HG03025 (cell line): Measurements from ENCODE around the gene ZNF485.

Source experiments
- ATAC-seq: cut with Tn5 transposase; IDR thresholded peaks from one replicate; pipeline ENCODE4 v1.9.1; 2021; ENCODE audit warnings: mild to moderate bottlenecking, moderate library complexity; ENCODE audit not compliant: unreplicated experiment, low FRiP score

ZNF485 gene

DNA sequence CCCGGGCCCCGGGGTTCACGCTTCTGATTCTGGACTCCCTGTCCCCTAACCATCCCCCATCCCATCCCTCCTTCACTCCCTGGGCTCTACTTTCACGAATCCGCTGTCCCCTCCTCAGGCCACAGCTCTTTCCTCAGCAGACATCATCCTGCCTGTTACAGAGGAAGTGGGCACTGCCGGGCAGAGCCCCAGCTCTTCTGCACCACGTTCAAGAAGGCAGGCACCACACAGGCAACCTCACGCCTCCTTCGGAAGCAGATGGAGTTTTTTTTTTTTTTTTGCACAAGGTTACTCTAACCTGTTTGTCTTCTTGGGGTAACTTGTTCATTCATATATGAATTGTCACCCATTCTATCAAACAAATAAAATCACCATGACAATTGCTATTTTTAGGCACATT is 60.3 kb downstream of the ZNF485 start:
- no peak for ATAC-seq

- ATAC-seq: no peak
Observed at GRCh38 chr10:43667317-43667731, 61.1 kb downstream of the ZNF485 start.
